Measurements from ENCODE around the gene ZNF600.

GRCh38 chr19:52734893-52735661 is 51.5 kb downstream of the ZNF600 start, which contains the start of gene ZNF611:
- TF ChIP-seq CTCF (IDR thresholded peaks at IDR 0.05) (peak in 3 of 4 experiments; percentile 54 to 91 (median 89)), POLR2A (IDR thresholded peaks at IDR 0.05) (peak; percentile 94), POLR2AphosphoS5 (IDR thresholded peaks at IDR 0.05) (peak; percentile 98)

Measured in prostate gland (tissue), 2 donors.